Large intestine (tissue), 3 donors: ENCODE data around the gene AMFR. TPM values are rescaled to one million over a fixed set of nuclear protein-coding genes. Genes with fewer than 3 reads are reported as not detected.

Source experiments
- DNase-seq, 2 donors: peaks; one replicate each; pipeline versions ENCODE4 v3.0.0 to v3.0.0-alpha.2; 2013
- H3K27ac ChIP-seq: one replicate; pipeline ENCODE4 v1.5.1; 2013; ENCODE audit warnings: low read length
- H3K27me3 ChIP-seq: 2 replicates; pipeline ENCODE4 v1.6.1; 2013; ENCODE audit warnings: low read length; ENCODE audit not compliant: control insufficient read depth, insufficient read depth
- H3K36me3 ChIP-seq: 2 replicates; pipeline ENCODE4 v1.6.1; 2013; ENCODE audit warnings: low read length; ENCODE audit not compliant: control insufficient read depth, insufficient read depth
- H3K4me1 ChIP-seq: one replicate; pipeline ENCODE4 v1.6.1; 2013; ENCODE audit warnings: low read length; ENCODE audit not compliant: control insufficient read depth, insufficient read depth
- H3K4me3 ChIP-seq: one replicate; pipeline ENCODE4 v1.5.1; 2013; ENCODE audit warnings: low read length
- H3K9me3 ChIP-seq: one replicate; pipeline ENCODE4 v1.6.1; 2013; ENCODE audit warnings: mild to moderate bottlenecking, low read depth, low read length, moderate library complexity; ENCODE audit not compliant: control insufficient read depth
- WGBS: methylation state at CpG from one replicate; pipeline ENCODE4 v1.1.5; 2013; ENCODE audit warnings: low lambda C conversion rate; ENCODE audit not compliant: insufficient coverage; 5-methylcytosine and 5-hydroxymethylcytosine counted together
- polyA plus RNA-seq: library from polyadenylated mRNA; unstranded; fragments of 120-200 nt; gene quantifications from one replicate; pipeline ENCODE4 v1.2.1, GENCODE V29; 2013

The AMFR gene
- polyA plus RNA-seq, 1 donor, result 85.9 TPM

DNA sequence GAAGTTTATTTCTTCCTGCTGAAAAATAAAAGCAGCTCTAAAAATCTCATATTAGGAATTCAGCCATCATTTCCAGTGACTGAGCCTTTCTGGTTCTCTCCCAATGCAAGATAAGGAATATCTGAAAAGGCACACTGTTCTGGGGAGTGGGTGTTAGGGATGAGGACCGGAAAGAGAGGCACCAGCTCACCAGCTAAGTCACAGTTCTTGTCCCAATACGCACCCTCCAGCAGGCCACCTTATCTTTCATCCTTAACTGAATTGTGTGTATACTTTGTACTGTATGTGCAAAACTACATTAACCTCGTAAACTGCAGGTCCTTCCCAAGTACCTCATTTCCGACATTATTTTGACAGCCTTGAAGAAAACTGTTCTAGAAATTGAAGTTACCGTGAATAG, 11.0 kb downstream of the AMFR start:
- peak in 1 of 2 donors; percentile 37 for DNase-seq

DNA sequence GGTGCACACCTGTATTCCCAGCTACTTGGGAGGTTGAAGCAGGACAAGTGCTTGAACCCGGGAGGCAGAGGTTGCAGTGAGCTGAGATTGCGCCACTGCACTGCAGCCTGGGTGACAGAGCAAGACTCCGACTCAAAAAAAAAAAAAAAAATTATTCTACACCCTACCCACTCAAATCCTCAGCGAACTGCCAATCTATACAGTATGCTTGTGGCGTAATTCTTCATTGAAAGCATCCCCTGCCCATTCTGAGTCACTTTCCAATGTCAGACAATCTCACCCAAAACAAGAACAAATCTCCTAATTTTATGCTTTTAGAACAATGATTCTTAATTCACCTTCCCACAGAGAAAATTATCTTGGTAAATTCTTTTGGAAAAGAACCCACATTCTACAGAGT, 12.0 kb downstream of the AMFR start:
- H3K4me3 ChIP-seq, result no peak overlapping the region
- 100% methylated on average over 1 of the region's 5 CpGs for WGBS

More for the DNA sequence above, 11.0 kb downstream of the AMFR start:
- WGBS, result no CpG with 5 or more reads among the region's 5 CpGs
- Histone ChIP-seq H3K9me3 (no peaks in the 10 kb centered on the region), H3K27me3 (no peaks in the 10 kb centered on the region), H3K4me3 (no peak overlapping the region), H3K27ac (no peak overlapping the region), H3K4me1 (peaks cover under 1% of the 10 kb centered on the region), H3K36me3 (peaks cover 16% of the 10 kb centered on the region)

DNA sequence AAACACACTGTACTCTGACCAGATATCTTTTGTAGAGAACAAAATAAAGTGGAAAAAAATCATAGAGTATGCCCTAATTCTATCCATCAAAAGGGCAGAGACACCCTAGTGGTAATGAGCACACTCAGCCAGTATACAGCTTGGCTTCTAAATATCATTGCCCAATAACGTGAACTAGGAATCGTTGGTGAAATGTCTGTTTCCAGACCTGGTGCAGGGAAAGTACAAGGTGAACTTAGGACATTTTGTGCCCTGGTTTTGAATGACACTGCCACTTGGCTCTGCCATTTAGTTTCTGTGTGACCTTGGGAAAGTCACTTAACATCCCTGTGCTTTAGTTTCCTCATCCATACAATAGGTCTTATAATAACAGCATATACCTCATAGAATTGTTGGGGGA, 13.7 kb downstream of the AMFR start:
- Histone ChIP-seq H3K27ac (no peak overlapping the region), H3K4me1 (peaks cover 17% of the 10 kb centered on the region), H3K36me3 (peaks cover 24% of the 10 kb centered on the region), H3K4me3 (no peak overlapping the region), H3K9me3 (no peaks in the 10 kb centered on the region), H3K27me3 (no peaks in the 10 kb centered on the region)
- DNase-seq, result no peak
- no CpG with 5 or more reads among the region's 2 CpGs for WGBS

More for the DNA sequence above, 12.0 kb downstream of the AMFR start:
- Histone ChIP-seq H3K4me1 (peaks cover 9% of the 10 kb centered on the region), H3K27ac (no peak overlapping the region), H3K9me3 (no peaks in the 10 kb centered on the region), H3K27me3 (no peaks in the 10 kb centered on the region), H3K36me3 (peaks cover 18% of the 10 kb centered on the region)
- DNase-seq, result no peak

DNA sequence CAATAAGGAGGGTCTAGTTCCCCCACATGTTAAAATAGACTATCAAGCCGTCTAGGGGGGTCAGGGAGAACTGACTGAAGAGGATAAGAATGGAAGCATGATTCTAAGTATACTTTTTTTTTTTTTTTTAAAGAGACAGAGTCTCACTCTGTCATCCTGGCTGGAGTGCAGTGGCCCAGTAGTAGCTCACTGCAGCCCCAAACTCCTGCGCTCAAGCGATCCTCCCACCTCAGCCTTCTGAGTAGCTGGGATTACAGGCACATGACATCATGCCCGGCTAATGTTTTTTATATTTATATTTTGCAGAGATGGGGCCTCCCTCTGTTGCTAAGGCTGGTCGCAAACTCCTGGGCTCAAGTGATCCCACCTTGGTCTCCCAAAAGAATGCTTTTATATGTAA, 14.2 kb downstream of the AMFR start:
- Histone ChIP-seq H3K27me3 (no peaks in the 10 kb centered on the region), H3K27ac (no peak overlapping the region), H3K4me3 (no peak overlapping the region), H3K36me3 (peaks cover 24% of the 10 kb centered on the region), H3K4me1 (peaks cover 17% of the 10 kb centered on the region), H3K9me3 (no peaks in the 10 kb centered on the region)
- DNase-seq, result no peak
- no CpG with 5 or more reads among the region's 5 CpGs for WGBS

DNA sequence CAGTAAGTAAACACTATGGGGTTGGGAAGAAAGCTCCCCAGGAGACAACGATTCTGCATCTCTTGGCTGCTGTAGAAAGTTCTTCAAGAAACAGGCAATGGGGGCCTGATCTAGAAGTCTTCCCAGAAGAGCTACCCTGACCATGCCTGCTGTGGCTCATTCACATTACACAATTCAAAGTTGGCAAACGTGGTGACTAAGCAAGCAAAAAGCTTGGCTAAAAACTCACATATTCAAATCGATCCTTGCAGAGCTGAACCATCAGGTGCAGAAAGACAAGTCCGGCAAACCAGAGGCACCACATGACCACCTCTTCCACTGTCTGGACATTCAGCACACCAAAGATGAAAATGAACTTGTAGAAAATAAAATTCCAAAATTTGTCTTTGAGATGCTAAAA, 16.1 kb downstream of the AMFR start:
- Histone ChIP-seq H3K9me3 (no peaks in the 10 kb centered on the region), H3K27ac (peak overlapping the region; percentile 89), H3K4me3 (no peak overlapping the region), H3K4me1 (peaks cover 17% of the 10 kb centered on the region), H3K36me3 (peaks cover 33% of the 10 kb centered on the region), H3K27me3 (no peaks in the 10 kb centered on the region)
- no CpG with 5 or more reads among the region's 4 CpGs for WGBS
- no peak for DNase-seq

DNA sequence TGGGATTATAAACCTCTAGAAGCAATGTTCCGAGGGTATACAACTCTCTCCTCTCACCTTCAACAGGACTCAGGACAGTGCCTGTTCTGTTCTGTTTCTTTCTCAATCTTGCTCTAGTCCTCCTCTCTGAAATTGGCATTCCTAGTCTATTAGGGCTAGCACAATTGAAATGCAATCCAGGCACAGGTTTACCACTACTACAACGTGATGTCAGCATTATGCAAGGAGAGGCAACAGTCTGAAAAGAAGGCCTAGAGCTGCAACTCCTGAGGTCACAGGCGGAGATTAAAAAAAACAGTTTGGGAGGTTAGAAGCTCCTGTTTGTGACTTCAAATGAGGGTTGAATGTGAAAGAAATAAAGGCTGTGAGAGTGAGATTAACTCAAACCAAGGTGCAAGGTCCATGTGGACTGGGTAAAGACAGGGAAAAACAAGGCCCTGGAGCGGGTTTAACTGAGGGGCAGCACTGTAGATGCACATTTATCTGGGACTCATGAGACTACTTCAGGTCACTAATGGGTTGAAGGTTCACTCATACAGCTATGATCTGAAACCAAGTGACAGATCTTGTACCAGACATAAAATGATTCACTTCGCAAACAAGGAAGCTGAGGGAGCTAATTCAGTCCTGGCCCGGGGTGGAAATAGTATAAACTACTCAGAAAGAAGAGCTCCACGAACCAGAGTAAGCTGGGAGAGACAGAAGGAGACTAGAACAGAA, 16.8 kb downstream of the AMFR start:
- Histone ChIP-seq H3K9me3 (no peaks in the 10 kb centered on the region), H3K27ac (peak overlapping the region; percentile 89), H3K27me3 (no peaks in the 10 kb centered on the region), H3K4me3 (no peak overlapping the region), H3K36me3 (peaks cover 37% of the 10 kb centered on the region), H3K4me1 (peaks cover 17% of the 10 kb centered on the region)
- peak; percentile 87 to 94 for DNase-seq
- WGBS, result 53% methylated on average over 3 of the region's 7 CpGs

DNA sequence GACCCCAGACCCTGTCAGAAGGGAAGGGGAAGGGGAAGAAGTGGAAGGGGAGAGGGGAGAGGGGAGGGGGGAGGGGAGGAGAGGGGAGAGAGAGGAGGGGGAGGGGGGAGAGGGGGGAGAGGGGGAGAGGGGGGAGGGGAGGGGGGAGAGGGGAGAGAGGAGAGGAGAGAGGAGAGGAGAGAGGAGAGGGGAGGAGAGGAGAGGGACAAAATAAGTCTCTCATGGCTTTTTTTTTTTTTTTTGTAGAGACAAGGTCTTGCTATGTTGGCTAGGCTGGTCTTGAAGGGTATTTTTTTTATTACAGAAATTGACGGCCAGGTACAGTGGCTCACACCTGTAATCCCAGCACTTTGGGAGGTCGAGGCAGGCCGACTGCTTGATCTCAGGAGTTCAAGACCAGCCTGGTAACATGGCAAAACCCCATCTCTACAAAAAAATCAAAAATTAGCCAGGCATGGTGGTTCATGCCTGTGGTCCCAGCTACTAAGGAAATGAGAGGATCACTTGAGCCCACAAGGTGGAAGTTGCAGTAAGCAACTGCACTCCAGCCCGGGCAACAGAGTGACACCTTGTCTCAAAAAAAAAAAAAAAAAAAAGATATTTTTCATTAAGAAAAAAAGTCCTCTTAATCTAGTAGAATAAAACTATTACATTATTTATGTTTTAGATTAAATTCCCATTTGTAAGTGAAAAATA, 19.2 kb downstream of the AMFR start:
- DNase-seq, result no peak
- Histone ChIP-seq H3K4me1 (peaks cover 17% of the 10 kb centered on the region), H3K27ac (no peak overlapping the region), H3K4me3 (no peak overlapping the region), H3K27me3 (no peaks in the 10 kb centered on the region), H3K9me3 (no peaks in the 10 kb centered on the region), H3K36me3 (peaks cover 42% of the 10 kb centered on the region)
- WGBS, result 80% methylated on average over 1 of the region's 4 CpGs

DNA sequence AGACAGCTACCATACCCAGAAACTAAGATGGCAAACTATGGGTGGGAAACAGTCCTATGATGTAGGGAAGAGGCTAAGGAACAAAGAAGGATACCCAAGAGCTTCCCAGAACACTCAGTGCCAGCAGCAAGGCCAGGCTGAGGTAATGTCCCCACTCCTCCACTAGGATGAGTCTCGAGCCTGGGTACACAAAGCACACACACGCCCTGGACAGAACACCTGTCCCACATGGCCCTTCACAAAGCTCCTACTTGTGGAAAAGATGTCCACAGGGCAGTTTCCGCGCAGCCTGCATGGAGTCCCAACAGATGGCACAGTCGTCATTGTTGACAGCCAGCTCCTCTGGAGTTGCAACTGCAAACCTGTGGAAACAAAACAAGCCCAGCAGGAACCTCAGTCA, 23.9 kb downstream of the AMFR start:
- DNase-seq, result no peak
- Histone ChIP-seq H3K27me3 (no peaks in the 10 kb centered on the region), H3K36me3 (peaks cover 45% of the 10 kb centered on the region), H3K4me3 (no peak overlapping the region), H3K9me3 (no peaks in the 10 kb centered on the region), H3K27ac (no peak overlapping the region), H3K4me1 (no peaks in the 10 kb centered on the region)
- WGBS, result no CpG with 5 or more reads among the region's 5 CpGs

DNA sequence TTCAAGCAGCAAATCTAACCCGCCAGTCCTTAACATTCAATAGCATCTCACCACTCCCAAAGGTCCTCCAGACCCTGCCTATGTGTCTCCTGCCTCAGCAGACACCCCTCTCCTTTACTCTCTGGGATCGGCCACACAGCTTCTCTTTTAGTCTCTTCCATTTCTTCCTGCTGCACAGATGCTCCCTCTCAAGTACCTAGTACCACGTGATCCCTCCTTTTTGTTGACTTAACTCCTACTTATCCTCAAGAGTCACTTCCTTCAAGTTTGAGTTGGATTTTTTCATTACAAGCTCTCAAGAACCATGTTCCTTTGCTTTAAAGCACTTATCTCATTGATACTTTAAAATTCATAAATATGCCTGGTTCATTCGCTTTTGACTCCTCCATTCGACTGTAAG, 24.9 kb downstream of the AMFR start:
- Histone ChIP-seq H3K4me3 (no peak overlapping the region), H3K9me3 (no peaks in the 10 kb centered on the region), H3K4me1 (no peaks in the 10 kb centered on the region), H3K27ac (no peak overlapping the region), H3K36me3 (peaks cover 45% of the 10 kb centered on the region), H3K27me3 (no peaks in the 10 kb centered on the region)
- DNase-seq, result no peak
- 33% methylated on average over 1 of the region's 5 CpGs for WGBS

DNA sequence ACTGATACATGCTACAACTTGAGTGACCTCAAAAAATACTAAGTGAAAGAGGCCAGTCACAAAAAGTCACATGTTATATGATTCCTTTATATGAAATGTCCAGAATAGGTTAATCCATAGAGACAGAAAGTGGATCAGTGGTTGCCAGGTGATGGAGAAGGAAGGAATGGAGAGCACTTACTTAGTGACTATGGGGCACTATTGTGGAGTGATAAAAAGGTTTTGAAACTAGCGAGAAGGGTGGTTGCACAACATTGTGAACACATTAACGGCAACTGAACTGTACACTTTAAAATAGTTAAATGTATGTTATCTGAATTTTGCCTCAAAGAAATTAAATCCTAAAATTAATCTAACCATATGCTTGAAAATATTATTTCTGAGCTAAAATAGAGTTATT, 25.9 kb downstream of the AMFR start:
- H3K4me3 ChIP-seq, result no peak overlapping the region
- DNase-seq, result no peak
- H3K4me1 ChIP-seq, result no peaks in the 10 kb centered on the region
- no CpG with 5 or more reads among the region's 2 CpGs for WGBS
- no peak overlapping the region for H3K27ac ChIP-seq
- H3K9me3 ChIP-seq, result no peaks in the 10 kb centered on the region
- H3K36me3 ChIP-seq, result peaks cover 39% of the 10 kb centered on the region
- H3K27me3 ChIP-seq, result no peaks in the 10 kb centered on the region
